ENCODE results near the gene MYL5. TPM values are rescaled to one million over a fixed set of nuclear protein-coding genes. Genes with fewer than 3 reads are reported as not detected.

Gene MYL5
- total RNA-seq, 4 donors from 2014 or later, result 16.0 to 37.7 (median 20.1) TPM

GRCh38 chr4:708631-708933, 34.2 kb downstream of the MYL5 start:
- TF ChIP-seq CTCF (IDR thresholded peaks at IDR 0.05; ENCODE audit: low read depth), result no peak

GRCh38 chr4:709348-709747, 35.0 kb downstream of the MYL5 start:
- TF ChIP-seq CTCF (IDR thresholded peaks at IDR 0.05; ENCODE audit: low read depth), result no peak

- TF ChIP-seq CTCF (IDR thresholded peaks at IDR 0.05; ENCODE audit: low read depth), result no peak
Observed at GRCh38 chr4:710116-710515, 35.8 kb downstream of the MYL5 start.

GRCh38 chr4:710916-711315, 36.6 kb downstream of the MYL5 start:
- TF ChIP-seq CTCF (IDR thresholded peaks at IDR 0.05; ENCODE audit: low read depth), result no peak

GRCh38 chr4:712093-712492, 37.8 kb downstream of the MYL5 start:
- no peak for TF ChIP-seq CTCF (IDR thresholded peaks at IDR 0.05; ENCODE audit: low read depth)

GRCh38 chr4:712916-713632, 38.7 kb downstream of the MYL5 start:
- no peak for TF ChIP-seq CTCF (IDR thresholded peaks at IDR 0.05; ENCODE audit: low read depth)

GRCh38 chr4:714087-714486, 39.7 kb downstream of the MYL5 start:
- no peak for TF ChIP-seq CTCF (IDR thresholded peaks at IDR 0.05; ENCODE audit: low read depth)
